ENCODE measurements around the gene GYG1. TPM values are rescaled to one million over a fixed set of nuclear protein-coding genes. Genes with fewer than 3 reads are reported as not detected.

Gene GYG1
- total and polyA plus RNA-seq, 2 of the 8 experiments (the other 6 are each of a cell fraction or from before 2014, with no cell fraction given): 19.4 to 34.2 TPM

DNA sequence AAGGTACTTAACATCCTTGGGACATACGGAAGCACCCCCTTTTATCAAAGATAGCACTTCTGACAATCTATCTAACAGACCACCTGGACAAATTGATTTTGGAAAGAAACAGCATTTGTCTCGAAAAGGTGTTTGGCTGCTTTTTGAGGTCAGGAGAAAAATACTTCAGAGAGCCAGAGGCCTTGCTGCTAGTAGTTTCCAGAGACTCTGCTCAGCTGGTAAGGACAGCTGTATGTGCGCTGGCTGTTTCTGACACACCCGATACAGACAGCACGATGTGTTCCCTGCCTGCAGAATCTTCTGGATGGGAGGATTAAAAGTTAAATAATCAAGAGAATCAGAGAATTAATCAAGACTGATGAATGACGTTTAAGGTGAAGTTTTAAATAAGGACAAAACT, 15.6 kb upstream of the GYG1 start:
- no peak overlapping the region for H3K4ac ChIP-seq (replicated peaks; ENCODE audit: insufficient read length, low read depth, low read length)
- H3K9ac ChIP-seq (replicated peaks in 1 of 4; ENCODE audit: extremely low read depth in 1 of 4, low read depth in 3 of 4, low read length in 3 of 4): no peak overlapping the region
- H2AFZ ChIP-seq (ENCODE audit: low read length): no peak overlapping the region
- no peak overlapping the region for H2BK5ac ChIP-seq (ENCODE audit: low read depth, low read length)
- DNase-seq (ENCODE audit: low read depth in 1 of 2, low spot score in 2 of 2): no peak
- H3K79me2 ChIP-seq (ENCODE audit: control insufficient read depth in 1 of 2, insufficient read depth in 2 of 2, low read length in 2 of 2): no peaks in the 10 kb centered on the region
- whole genome bisulfite sequencing, 2 experiments (ENCODE audit: extremely low coverage in 1 of 2, insufficient coverage in 1 of 2, insufficient read length in 1 of 2, insufficient replicate concordance in 2 of 2, low coverage in 1 of 2, low lambda C conversion rate in 2 of 2, missing lambda C conversion rate in 1 of 2): 88% methylated on average over 6 of the region's 6 CpGs; no CpG with 5 or more reads in 1 of the 2 experiments
- no peak overlapping the region for H3K23ac ChIP-seq (ENCODE audit: insufficient read length)
- H3K36me3 ChIP-seq (ENCODE audit: control insufficient read depth in 2 of 4, insufficient read depth in 4 of 4, low read length in 3 of 4): no peaks in the 10 kb centered on the region
- H2BK20ac ChIP-seq (ENCODE audit: low read length): no peak overlapping the region
- H3K9me3 ChIP-seq (ENCODE audit: insufficient read depth in 2 of 2, low read depth in 1 of 2, low read length in 1 of 2): peaks cover 0 to 6% of the 10 kb centered on the region in 2 experiments; a peak in 1 of 4 replicates
- no peak overlapping the region for H3K27ac ChIP-seq (ENCODE audit: low read depth, low read length)
- no peak for FAIRE-seq
- H3K56ac ChIP-seq (replicated peaks; ENCODE audit: insufficient read length, low read depth, low read length): no peak overlapping the region
- H2BK12ac ChIP-seq (ENCODE audit: low read depth, low read length): no peak overlapping the region
- no peak overlapping the region for H3K18ac ChIP-seq (ENCODE audit: extremely low read depth, low read length)
- H4K5ac ChIP-seq (ENCODE audit: insufficient read length, low read depth, low read length): no peak overlapping the region
- H4K8ac ChIP-seq (ENCODE audit: extremely low read depth, insufficient read depth, low read length): no peak overlapping the region
- H2BK120ac ChIP-seq (replicated peaks; ENCODE audit: low read depth, low read length): no peak overlapping the region
- H3K23me2 ChIP-seq (ENCODE audit: low read depth, low read length): no peaks in the 10 kb centered on the region
- no peak for TF ChIP-seq USF2 (IDR thresholded peaks at IDR 0.05; ENCODE audit: low read length)
- no peak for TF ChIP-seq HDAC2 (IDR thresholded peaks at IDR 0.05; ENCODE audit: borderline replicate concordance in 1 of 2, low read depth in 2 of 2, low read length in 2 of 2)
- no peak for TF ChIP-seq CHD2 (IDR thresholded peaks at IDR 0.05; ENCODE audit: low read length)
- no peak for TF ChIP-seq CEBPB (IDR thresholded peaks at IDR 0.05; ENCODE audit: low read depth, low read length)
- TF ChIP-seq RAD21 (IDR thresholded peaks at IDR 0.05 in 1 of 2, conservative IDR thresholded peaks at IDR 0.05 in 1 of 2; ENCODE audit: low read depth in 2 of 2, low read length in 2 of 2): no peak
- TF ChIP-seq SUZ12 (IDR thresholded peaks at IDR 0.05; ENCODE audit: low read length): no peak
- TF ChIP-seq POLR2A (IDR thresholded peaks at IDR 0.05; ENCODE audit: control extremely low read depth in 1 of 2, low read depth in 2 of 2, low read length in 2 of 2): no peak
- no peak for TF ChIP-seq MAX (IDR thresholded peaks at IDR 0.05)
- no peak for TF ChIP-seq SRF (IDR thresholded peaks at IDR 0.05; ENCODE audit: low read depth, low read length)
- no peaks in the 10 kb centered on the region for H3K4me1 ChIP-seq (replicated peaks in 1 of 4; ENCODE audit: control insufficient read depth in 3 of 4, insufficient read depth in 4 of 4, low read length in 3 of 4)
- H4K20me1 ChIP-seq (replicated peaks in 1 of 2; ENCODE audit: control insufficient read depth in 1 of 2, insufficient read depth in 2 of 2, low read length in 2 of 2): no peaks in the 10 kb centered on the region
- no peak overlapping the region for H2BK15ac ChIP-seq (ENCODE audit: low read length)
- H3K79me1 ChIP-seq (ENCODE audit: low read depth, low read length): no peaks in the 10 kb centered on the region
- no peak overlapping the region for H3K14ac ChIP-seq (ENCODE audit: insufficient read length)
- no peak overlapping the region for H4K91ac ChIP-seq (replicated peaks; ENCODE audit: insufficient read length, low read length)
- no peaks in the 10 kb centered on the region for H3K27me3 ChIP-seq (replicated peaks in 1 of 4; ENCODE audit: control insufficient read depth in 3 of 4, extremely low read depth in 1 of 4, insufficient read depth in 3 of 4, low read length in 3 of 4)
- H2AK5ac ChIP-seq (ENCODE audit: low read depth, low read length): no peak overlapping the region
- no peak overlapping the region for H3K4me3 ChIP-seq (ENCODE audit: extremely low read depth in 1 of 4, insufficient read depth in 2 of 4, low read depth in 3 of 4, low read length in 4 of 4)
- no peak overlapping the region for H3K4me2 ChIP-seq (ENCODE audit: insufficient read depth in 1 of 2, low read depth in 2 of 2, low read length in 2 of 2)
- ChIA-PET CTCF (ENCODE audit: partially characterized antibody) (interaction anchor here (1.0 to 1.2 kb wide), 2 partner anchors 9 to 14 kb away, joined by 3 read pairs; no protein-coding TSS in a partner anchor), POLR2A (ENCODE audit: partially characterized antibody) (no interaction called here)
